Measurements from ENCODE around the gene FGFR1OP2.

DNA sequence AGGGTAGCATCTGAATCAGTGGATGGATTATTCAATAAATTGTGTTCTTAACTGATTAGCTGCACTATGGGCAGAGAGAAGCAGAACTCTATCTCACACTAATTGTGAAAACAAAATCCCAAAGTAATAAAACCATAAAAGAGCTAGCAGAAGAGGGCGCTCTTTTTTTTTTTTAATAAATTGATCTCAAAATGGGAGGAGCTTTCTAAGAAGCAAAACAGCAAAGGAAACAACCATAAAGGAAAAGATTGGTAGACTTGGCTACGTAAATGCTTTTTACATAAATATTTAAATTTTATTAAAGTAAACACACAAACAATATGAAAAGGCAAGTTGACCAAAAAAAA lies 77.4 kb downstream of the FGFR1OP2 start:
- TF ChIP-seq, protein P1, sequence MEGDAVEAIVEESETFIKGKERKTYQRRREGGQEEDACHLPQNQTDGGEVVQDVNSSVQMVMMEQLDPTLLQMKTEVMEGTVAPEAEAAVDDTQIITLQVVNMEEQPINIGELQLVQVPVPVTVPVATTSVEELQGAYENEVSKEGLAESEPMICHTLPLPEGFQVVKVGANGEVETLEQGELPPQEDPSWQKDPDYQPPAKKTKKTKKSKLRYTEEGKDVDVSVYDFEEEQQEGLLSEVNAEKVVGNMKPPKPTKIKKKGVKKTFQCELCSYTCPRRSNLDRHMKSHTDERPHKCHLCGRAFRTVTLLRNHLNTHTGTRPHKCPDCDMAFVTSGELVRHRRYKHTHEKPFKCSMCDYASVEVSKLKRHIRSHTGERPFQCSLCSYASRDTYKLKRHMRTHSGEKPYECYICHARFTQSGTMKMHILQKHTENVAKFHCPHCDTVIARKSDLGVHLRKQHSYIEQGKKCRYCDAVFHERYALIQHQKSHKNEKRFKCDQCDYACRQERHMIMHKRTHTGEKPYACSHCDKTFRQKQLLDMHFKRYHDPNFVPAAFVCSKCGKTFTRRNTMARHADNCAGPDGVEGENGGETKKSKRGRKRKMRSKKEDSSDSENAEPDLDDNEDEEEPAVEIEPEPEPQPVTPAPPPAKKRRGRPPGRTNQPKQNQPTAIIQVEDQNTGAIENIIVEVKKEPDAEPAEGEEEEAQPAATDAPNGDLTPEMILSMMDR (IDR thresholded peaks at IDR 0.05), result no peak
- TF ChIP-seq POLR2A (IDR thresholded peaks at IDR 0.05), result no peak
